Measurements from ENCODE around the gene PPP1R16B.

The PPP1R16B gene

DNA sequence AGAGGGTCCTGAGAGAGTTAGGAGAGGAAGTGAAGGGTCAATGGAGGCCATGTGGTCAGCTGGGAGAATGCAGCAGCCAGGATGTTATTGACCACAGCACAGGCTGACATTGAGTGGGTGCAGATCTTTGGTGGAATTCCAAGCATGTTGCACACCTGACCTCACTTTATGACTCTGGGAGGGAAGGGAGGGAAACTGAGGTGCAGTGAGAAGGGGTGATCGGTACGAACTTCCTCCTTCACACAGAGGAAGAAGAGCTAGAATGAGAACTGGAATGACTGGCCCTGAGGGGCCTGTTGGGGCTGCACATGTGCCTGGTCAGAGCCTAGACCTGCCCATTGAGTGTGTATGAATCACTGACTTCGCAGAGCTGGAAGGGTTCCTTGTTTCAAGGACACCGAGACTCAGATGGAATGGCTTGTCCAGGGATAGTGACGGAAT lies 130.5 kb downstream of the PPP1R16B start:
- H3K9me3 Mint-ChIP-seq: no peaks in the 10 kb centered on the region
- H3K27ac Mint-ChIP-seq: peak overlapping the region; percentile 31
- no peaks in the 10 kb centered on the region for H3K27me3 Mint-ChIP-seq (ENCODE audit: low read depth)
- peaks cover 10% of the 10 kb centered on the region for H3K36me3 Mint-ChIP-seq (ENCODE audit: low read depth)
- H3K4me1 Mint-ChIP-seq (ENCODE audit: low read depth): peaks cover 23% of the 10 kb centered on the region
- no peak overlapping the region for H3K4me3 Mint-ChIP-seq

- Mint-ChIP-seq H3K4me1 (ENCODE audit: low read depth) (peaks cover 15% of the 10 kb centered on the region), H3K36me3 (ENCODE audit: low read depth) (peaks cover 18% of the 10 kb centered on the region), H3K27ac (no peak overlapping the region), H3K9me3 (no peaks in the 10 kb centered on the region), H3K27me3 (ENCODE audit: low read depth) (no peaks in the 10 kb centered on the region), H3K4me3 (no peak overlapping the region)
Observed at GRCh38 chr20:38937000-38937399, 131.5 kb downstream of the PPP1R16B start.

DNA sequence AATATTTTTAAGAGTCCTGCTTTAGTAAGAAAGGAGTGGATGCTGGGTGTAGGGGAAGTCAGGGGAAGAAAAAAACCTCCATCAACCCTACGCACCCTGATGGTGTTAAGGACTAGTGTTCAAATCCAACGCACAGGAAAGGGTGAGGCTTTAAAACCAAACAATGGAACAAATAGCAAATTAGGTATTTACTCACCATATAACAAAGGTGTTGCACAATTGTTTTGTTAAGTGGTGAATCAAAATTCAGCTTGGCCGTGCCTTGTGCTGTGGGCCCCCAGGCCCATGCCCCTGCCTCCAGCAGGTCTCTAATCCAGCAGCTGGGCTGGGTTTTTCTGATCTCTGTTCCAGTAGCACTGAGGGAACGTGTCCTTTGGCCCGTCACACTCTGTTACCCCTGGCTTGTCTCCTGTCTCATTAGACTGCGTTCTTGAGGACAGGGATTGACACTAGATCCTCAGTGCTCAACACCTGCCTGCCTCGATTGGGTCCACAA lies 132.5 kb downstream of the PPP1R16B start:
- Mint-ChIP-seq H3K4me1 (ENCODE audit: low read depth) (peaks cover 8% of the 10 kb centered on the region), H3K4me3 (no peak overlapping the region), H3K36me3 (ENCODE audit: low read depth) (peaks cover 26% of the 10 kb centered on the region), H3K27me3 (ENCODE audit: low read depth) (no peaks in the 10 kb centered on the region), H3K9me3 (no peaks in the 10 kb centered on the region), H3K27ac (no peak overlapping the region)

DNA sequence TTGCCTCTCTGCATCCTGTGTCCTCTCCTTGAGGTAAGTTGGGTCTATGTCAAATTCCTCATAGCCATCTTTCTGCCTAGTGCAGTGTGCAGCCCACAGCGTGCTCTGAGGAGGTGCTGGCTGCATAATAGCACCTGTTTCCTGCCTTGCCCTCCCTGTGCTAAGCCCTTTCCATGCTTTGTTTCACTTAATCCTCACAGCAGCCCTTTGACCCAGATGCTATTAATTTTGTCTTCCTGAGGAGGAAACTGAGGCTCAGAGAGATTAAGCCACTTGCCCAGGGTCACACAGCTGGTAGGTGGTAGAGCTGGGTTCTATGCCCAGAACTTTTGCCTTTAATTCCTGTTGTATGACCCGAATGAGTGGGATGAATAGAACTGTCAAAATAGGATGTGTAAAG lies 134.2 kb downstream of the PPP1R16B start:
- H3K27ac Mint-ChIP-seq: no peak overlapping the region
- H3K4me3 Mint-ChIP-seq: no peak overlapping the region
- peaks cover 31% of the 10 kb centered on the region for H3K36me3 Mint-ChIP-seq (ENCODE audit: low read depth)
- no peaks in the 10 kb centered on the region for H3K9me3 Mint-ChIP-seq
- peaks cover 6% of the 10 kb centered on the region for H3K4me1 Mint-ChIP-seq (ENCODE audit: low read depth)
- no peaks in the 10 kb centered on the region for H3K27me3 Mint-ChIP-seq (ENCODE audit: low read depth)

DNA sequence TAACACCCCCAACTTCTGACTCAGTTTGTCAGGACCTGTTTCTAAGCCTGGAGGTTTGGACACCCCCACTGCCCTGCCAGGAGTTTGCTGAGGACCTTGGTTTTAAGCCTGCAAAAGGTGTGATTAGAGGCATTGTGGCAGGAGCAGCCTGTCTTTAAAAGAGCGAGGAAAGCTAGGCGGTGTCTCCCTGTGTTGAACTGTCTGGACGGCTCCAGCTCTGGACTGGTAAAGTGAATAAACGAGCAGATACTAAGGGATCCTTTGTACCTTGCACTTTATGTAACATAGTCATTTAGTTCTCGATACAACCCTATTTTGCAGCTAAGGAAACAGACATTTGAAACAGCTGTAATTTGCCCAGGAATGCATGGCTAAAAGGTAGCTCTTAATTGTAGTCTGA lies 135.1 kb downstream of the PPP1R16B start:
- no peaks in the 10 kb centered on the region for H3K27me3 Mint-ChIP-seq (ENCODE audit: low read depth)
- H3K9me3 Mint-ChIP-seq: no peaks in the 10 kb centered on the region
- no peak overlapping the region for H3K4me3 Mint-ChIP-seq
- peaks cover 34% of the 10 kb centered on the region for H3K36me3 Mint-ChIP-seq (ENCODE audit: low read depth)
- no peak overlapping the region for H3K27ac Mint-ChIP-seq
- peaks cover 5% of the 10 kb centered on the region for H3K4me1 Mint-ChIP-seq (ENCODE audit: low read depth)

GRCh38 chr20:38941726-38942389 lies 136.4 kb downstream of the PPP1R16B start:
- Mint-ChIP-seq H3K27ac (no peak overlapping the region), H3K4me3 (no peak overlapping the region), H3K36me3 (ENCODE audit: low read depth) (peaks cover 39% of the 10 kb centered on the region), H3K9me3 (no peaks in the 10 kb centered on the region), H3K27me3 (ENCODE audit: low read depth) (no peaks in the 10 kb centered on the region), H3K4me1 (ENCODE audit: low read depth) (peaks cover 9% of the 10 kb centered on the region)

DNA sequence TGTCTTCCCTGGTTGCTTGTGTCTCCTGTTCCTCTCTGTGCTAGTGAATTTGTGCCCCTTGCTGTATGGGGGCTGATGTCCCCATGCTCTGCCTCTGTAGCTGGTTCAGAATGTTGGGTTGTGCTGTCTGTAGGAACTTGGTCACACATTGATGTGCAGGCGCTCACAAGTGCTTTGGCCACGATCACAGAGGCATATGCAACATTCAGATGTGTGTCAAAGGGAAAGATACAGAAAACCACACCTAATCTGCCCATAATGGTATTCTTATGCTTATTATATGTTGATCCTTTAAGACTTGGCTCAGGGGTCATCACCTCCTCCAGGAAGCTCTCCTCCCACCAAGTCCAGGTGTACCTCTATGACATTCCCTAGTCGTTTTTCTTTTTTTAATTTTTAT lies 139.5 kb downstream of the PPP1R16B start:
- Mint-ChIP-seq H3K4me3 (no peak overlapping the region), H3K9me3 (no peaks in the 10 kb centered on the region), H3K27me3 (ENCODE audit: low read depth) (no peaks in the 10 kb centered on the region), H3K27ac (no peak overlapping the region), H3K36me3 (ENCODE audit: low read depth) (peaks cover 39% of the 10 kb centered on the region), H3K4me1 (ENCODE audit: low read depth) (peaks cover 6% of the 10 kb centered on the region)

DNA sequence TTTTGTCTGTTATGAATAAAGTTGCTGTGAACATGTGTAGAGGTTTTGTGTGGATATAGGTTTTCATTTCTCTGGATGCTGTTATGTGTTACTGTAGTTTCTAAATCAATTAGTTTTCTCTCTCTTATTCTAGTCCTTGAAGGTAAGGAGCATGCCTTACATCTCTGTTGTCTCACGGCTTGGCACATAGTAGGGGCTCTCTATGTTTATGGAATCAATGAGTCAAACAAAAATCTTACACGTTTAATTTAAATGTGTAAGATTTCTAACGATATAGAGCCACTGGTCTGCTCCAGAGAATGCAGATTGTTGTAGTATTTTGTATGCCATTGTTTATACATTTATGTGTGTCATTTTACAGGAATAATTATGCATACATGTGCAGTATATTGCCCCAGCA lies 141.3 kb downstream of the PPP1R16B start:
- Mint-ChIP-seq H3K9me3 (no peaks in the 10 kb centered on the region), H3K4me3 (no peak overlapping the region), H3K4me1 (ENCODE audit: low read depth) (peaks cover 6% of the 10 kb centered on the region), H3K27me3 (ENCODE audit: low read depth) (no peaks in the 10 kb centered on the region), H3K36me3 (ENCODE audit: low read depth) (peaks cover 38% of the 10 kb centered on the region), H3K27ac (no peak overlapping the region)

- no peak overlapping the region for H3K27ac Mint-ChIP-seq
- peaks cover 35% of the 10 kb centered on the region for H3K36me3 Mint-ChIP-seq (ENCODE audit: low read depth)
- no peaks in the 10 kb centered on the region for H3K27me3 Mint-ChIP-seq (ENCODE audit: low read depth)
- peaks cover 8% of the 10 kb centered on the region for H3K4me1 Mint-ChIP-seq (ENCODE audit: low read depth)
- no peaks in the 10 kb centered on the region for H3K9me3 Mint-ChIP-seq
- no peak overlapping the region for H3K4me3 Mint-ChIP-seq
Observed at GRCh38 chr20:38947931-38948362, 142.4 kb downstream of the PPP1R16B start.

DNA sequence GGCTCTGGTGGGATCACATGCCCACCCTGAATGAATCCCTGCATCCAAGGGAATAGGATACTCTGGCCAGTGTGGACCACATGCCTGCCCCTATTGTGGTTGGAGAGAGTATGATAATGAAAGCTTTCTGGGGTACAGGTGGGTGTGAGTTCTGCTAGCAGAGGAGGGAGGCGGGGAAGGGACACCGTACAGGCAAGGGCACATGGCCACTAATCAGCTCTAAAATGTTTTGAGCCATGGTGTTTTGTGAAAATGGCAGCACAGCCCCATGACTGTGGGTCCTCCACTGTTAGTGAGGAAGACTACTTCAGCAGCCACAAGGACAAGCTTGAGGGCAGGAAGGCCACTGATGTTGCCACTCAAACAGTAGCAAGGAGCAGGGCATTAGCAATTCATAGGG lies 144.8 kb downstream of the PPP1R16B start:
- Mint-ChIP-seq H3K4me3 (no peak overlapping the region), H3K9me3 (no peaks in the 10 kb centered on the region), H3K36me3 (ENCODE audit: low read depth) (peaks cover 31% of the 10 kb centered on the region), H3K27ac (no peak overlapping the region), H3K4me1 (ENCODE audit: low read depth) (peaks cover 8% of the 10 kb centered on the region), H3K27me3 (ENCODE audit: low read depth) (no peaks in the 10 kb centered on the region)

GRCh38 chr20:38951611-38952010 lies 146.1 kb downstream of the PPP1R16B start:
- no peaks in the 10 kb centered on the region for H3K27me3 Mint-ChIP-seq (ENCODE audit: low read depth)
- H3K4me3 Mint-ChIP-seq: no peak overlapping the region
- H3K36me3 Mint-ChIP-seq (ENCODE audit: low read depth): peaks cover 27% of the 10 kb centered on the region
- peaks cover 3% of the 10 kb centered on the region for H3K4me1 Mint-ChIP-seq (ENCODE audit: low read depth)
- H3K9me3 Mint-ChIP-seq: no peaks in the 10 kb centered on the region
- no peak overlapping the region for H3K27ac Mint-ChIP-seq

- peak overlapping the region; percentile 52 for H3K27ac Mint-ChIP-seq
- peaks cover 25% of the 10 kb centered on the region for H3K36me3 Mint-ChIP-seq (ENCODE audit: low read depth)
- peaks cover 3% of the 10 kb centered on the region for H3K4me1 Mint-ChIP-seq (ENCODE audit: low read depth)
- H3K9me3 Mint-ChIP-seq: no peaks in the 10 kb centered on the region
- H3K27me3 Mint-ChIP-seq (ENCODE audit: low read depth): no peaks in the 10 kb centered on the region
- H3K4me3 Mint-ChIP-seq: no peak overlapping the region
Observed at GRCh38 chr20:38952153-38952552, 146.7 kb downstream of the PPP1R16B start.

DNA sequence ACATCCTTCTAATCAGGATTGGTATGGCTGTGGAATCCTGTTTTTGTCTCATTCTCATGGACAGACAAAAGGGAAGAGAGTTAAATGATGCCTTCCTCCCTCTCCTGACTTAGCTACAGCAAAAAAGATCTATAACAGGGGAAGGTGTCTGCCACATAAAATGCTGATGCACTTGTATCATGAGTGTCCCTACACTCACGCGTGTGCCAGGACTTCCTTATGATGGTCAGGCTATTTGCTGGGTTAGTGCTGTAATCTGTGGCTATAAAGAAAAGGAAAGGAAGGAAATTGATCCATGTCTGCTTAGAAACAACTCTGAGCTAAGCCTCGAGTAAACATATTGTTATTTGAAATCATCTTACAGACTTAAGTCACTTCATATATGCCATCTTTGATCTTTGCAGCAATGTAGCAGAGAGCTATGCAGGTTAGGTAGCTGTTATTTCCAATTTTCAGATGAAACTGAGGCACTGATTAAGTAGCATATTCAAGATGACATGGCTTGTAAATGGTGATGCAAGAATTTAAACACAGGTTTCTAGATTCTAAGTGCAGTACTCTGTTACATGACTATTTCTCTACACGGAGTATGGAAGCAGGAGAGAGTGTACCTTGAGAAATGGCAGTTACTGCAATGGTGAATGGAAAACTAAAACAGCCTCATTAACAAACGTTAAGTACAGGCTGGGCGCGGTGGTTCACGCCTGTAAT lies 148.3 kb downstream of the PPP1R16B start:
- Mint-ChIP-seq H3K36me3 (ENCODE audit: low read depth) (peaks cover 15% of the 10 kb centered on the region), H3K4me1 (ENCODE audit: low read depth) (peaks cover 3% of the 10 kb centered on the region), H3K27ac (no peak overlapping the region), H3K27me3 (ENCODE audit: low read depth) (no peaks in the 10 kb centered on the region), H3K9me3 (no peaks in the 10 kb centered on the region), H3K4me3 (no peak overlapping the region)

GRCh38 chr20:38957235-38957876 lies 151.9 kb downstream of the PPP1R16B start:
- H3K36me3 Mint-ChIP-seq (ENCODE audit: low read depth): peaks cover 7% of the 10 kb centered on the region
- H3K27me3 Mint-ChIP-seq (ENCODE audit: low read depth): no peaks in the 10 kb centered on the region
- H3K9me3 Mint-ChIP-seq: no peaks in the 10 kb centered on the region
- no peak overlapping the region for H3K4me3 Mint-ChIP-seq
- H3K4me1 Mint-ChIP-seq (ENCODE audit: low read depth): peaks cover 14% of the 10 kb centered on the region
- H3K27ac Mint-ChIP-seq: no peak overlapping the region
